ENCODE results near the gene NTNG2.

Gene NTNG2

GRCh38 chr9:132274861-132275260, 113.0 kb downstream of the NTNG2 start:
- no peak for DNase-seq (ENCODE audit: low read depth)
- TF ChIP-seq CTCF (conservative IDR thresholded peaks at IDR 0.05; ENCODE audit: control insufficient read depth, insufficient read depth, low read depth, low read length) = no peak

GRCh38 chr9:132283165-132283564, 121.3 kb downstream of the NTNG2 start:
- DNase-seq (ENCODE audit: low read depth) = no peak
- H3K4me3 ChIP-seq (ENCODE audit: control insufficient read depth, low read depth, low read length) = no peak overlapping the region
- TF ChIP-seq CTCF (conservative IDR thresholded peaks at IDR 0.05; ENCODE audit: control insufficient read depth, insufficient read depth, low read depth, low read length) = no peak

More at GRCh38 chr9:132274861-132275260, 113.0 kb downstream of the NTNG2 start:
- H3K4me3 ChIP-seq (ENCODE audit: control insufficient read depth, low read depth, low read length) = no peak overlapping the region

GRCh38 chr9:132283863-132284262, 122.0 kb downstream of the NTNG2 start:
- no peak for TF ChIP-seq CTCF (conservative IDR thresholded peaks at IDR 0.05; ENCODE audit: control insufficient read depth, insufficient read depth, low read depth, low read length)
- H3K4me3 ChIP-seq (ENCODE audit: control insufficient read depth, low read depth, low read length) = no peak overlapping the region
- no peak for DNase-seq (ENCODE audit: low read depth)

- H3K4me3 ChIP-seq (ENCODE audit: control insufficient read depth, low read depth, low read length) = no peak overlapping the region
- no peak for TF ChIP-seq CTCF (conservative IDR thresholded peaks at IDR 0.05; ENCODE audit: control insufficient read depth, insufficient read depth, low read depth, low read length)
- DNase-seq (ENCODE audit: low read depth) = no peak
Measured at GRCh38 chr9:132287256-132287760, 125.5 kb downstream of the NTNG2 start.

GRCh38 chr9:132288361-132288760, 126.5 kb downstream of the NTNG2 start:
- TF ChIP-seq CTCF (conservative IDR thresholded peaks at IDR 0.05; ENCODE audit: control insufficient read depth, insufficient read depth, low read depth, low read length) = no peak
- H3K4me3 ChIP-seq (ENCODE audit: control insufficient read depth, low read depth, low read length) = no peak overlapping the region
- DNase-seq (ENCODE audit: low read depth) = peak; percentile 59

- no peak for DNase-seq (ENCODE audit: low read depth)
- TF ChIP-seq CTCF (conservative IDR thresholded peaks at IDR 0.05; ENCODE audit: control insufficient read depth, insufficient read depth, low read depth, low read length) = no peak
- no peak overlapping the region for H3K4me3 ChIP-seq (ENCODE audit: control insufficient read depth, low read depth, low read length)
Measured at GRCh38 chr9:132288966-132289365, 127.1 kb downstream of the NTNG2 start.
